SU-DHL-6 (cell line): ENCODE measurements around the gene RUVBL1.

Experiments
- EZH2phosphoT487 ChIP-seq: fragments of 200-600 bp; sonication (generic), shearing (Covaris generic); conservative IDR thresholded peaks from 2 replicates; pipeline ENCODE4 v1.6.1; 2018; ENCODE audit warnings: mild to moderate bottlenecking, antibody characterized with exemption, low read length, moderate library complexity, mixed read lengths
- TF ChIP-seq, protein P1 (sequence below): fragments of 200-600 bp; sonication (generic); IDR thresholded peaks from one replicate; pipeline ENCODE4 v1.5.1; 2017; ENCODE audit warnings: antibody characterized with exemption, mild to moderate bottlenecking, low read length, moderate library complexity; ENCODE audit not compliant: insufficient read depth, poor library complexity, severe bottlenecking

- no peak for TF ChIP-seq EZH2phosphoT487
- TF ChIP-seq, protein P1, sequence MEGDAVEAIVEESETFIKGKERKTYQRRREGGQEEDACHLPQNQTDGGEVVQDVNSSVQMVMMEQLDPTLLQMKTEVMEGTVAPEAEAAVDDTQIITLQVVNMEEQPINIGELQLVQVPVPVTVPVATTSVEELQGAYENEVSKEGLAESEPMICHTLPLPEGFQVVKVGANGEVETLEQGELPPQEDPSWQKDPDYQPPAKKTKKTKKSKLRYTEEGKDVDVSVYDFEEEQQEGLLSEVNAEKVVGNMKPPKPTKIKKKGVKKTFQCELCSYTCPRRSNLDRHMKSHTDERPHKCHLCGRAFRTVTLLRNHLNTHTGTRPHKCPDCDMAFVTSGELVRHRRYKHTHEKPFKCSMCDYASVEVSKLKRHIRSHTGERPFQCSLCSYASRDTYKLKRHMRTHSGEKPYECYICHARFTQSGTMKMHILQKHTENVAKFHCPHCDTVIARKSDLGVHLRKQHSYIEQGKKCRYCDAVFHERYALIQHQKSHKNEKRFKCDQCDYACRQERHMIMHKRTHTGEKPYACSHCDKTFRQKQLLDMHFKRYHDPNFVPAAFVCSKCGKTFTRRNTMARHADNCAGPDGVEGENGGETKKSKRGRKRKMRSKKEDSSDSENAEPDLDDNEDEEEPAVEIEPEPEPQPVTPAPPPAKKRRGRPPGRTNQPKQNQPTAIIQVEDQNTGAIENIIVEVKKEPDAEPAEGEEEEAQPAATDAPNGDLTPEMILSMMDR, result no peak
Observed at GRCh38 chr3:128077202-128077624, 46.4 kb downstream of the RUVBL1 start.
